ENCODE results near the gene CDYL2. TPM values are rescaled to one million over a fixed set of nuclear protein-coding genes. Genes with fewer than 3 reads are reported as not detected.

Gene CDYL2
- total RNA-seq, 1 donor from 2014 or later: 26.5 TPM

DNA sequence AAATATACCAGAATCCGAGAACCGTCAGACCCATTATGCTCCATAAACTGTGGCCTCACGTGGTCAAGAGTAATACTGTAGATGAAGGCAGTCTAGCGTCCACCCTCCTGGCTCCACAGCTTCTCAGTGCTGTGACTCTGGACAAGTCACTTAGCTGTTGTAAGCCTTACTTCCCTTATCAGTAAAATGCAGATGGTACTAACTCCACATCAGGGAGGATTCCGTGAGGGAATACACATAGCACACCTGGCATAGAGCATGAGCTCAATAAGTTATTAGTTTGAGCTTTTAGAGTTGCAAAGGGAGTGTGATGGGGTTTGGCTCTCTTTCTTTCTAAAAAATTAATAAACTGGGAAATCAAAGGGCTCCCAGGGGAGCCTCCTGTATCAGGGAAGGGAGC, 49.9 kb downstream of the CDYL2 start:
- Mint-ChIP-seq H3K27ac (ENCODE audit: unreplicated experiment) (no peak overlapping the region), H3K27me3 (ENCODE audit: low read depth, unreplicated experiment) (no peaks in the 10 kb centered on the region), H3K4me3 (ENCODE audit: unreplicated experiment) (no peak overlapping the region), H3K36me3 (ENCODE audit: low read depth, unreplicated experiment) (no peaks in the 10 kb centered on the region), H3K9me3 (ENCODE audit: unreplicated experiment) (no peaks in the 10 kb centered on the region), H3K4me1 (ENCODE audit: low read depth, unreplicated experiment) (peaks cover 10% of the 10 kb centered on the region)
- no peak overlapping the region for H2AFZ ChIP-seq (ENCODE audit: low read depth, low read length)
- no peaks in the 10 kb centered on the region for H4K20me1 ChIP-seq (ENCODE audit: insufficient read depth, low read length)
- no peak for TF ChIP-seq EZH2 (IDR thresholded peaks at IDR 0.05; ENCODE audit: insufficient read depth, low read length)
- TF ChIP-seq, protein P1, sequence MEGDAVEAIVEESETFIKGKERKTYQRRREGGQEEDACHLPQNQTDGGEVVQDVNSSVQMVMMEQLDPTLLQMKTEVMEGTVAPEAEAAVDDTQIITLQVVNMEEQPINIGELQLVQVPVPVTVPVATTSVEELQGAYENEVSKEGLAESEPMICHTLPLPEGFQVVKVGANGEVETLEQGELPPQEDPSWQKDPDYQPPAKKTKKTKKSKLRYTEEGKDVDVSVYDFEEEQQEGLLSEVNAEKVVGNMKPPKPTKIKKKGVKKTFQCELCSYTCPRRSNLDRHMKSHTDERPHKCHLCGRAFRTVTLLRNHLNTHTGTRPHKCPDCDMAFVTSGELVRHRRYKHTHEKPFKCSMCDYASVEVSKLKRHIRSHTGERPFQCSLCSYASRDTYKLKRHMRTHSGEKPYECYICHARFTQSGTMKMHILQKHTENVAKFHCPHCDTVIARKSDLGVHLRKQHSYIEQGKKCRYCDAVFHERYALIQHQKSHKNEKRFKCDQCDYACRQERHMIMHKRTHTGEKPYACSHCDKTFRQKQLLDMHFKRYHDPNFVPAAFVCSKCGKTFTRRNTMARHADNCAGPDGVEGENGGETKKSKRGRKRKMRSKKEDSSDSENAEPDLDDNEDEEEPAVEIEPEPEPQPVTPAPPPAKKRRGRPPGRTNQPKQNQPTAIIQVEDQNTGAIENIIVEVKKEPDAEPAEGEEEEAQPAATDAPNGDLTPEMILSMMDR (IDR thresholded peaks at IDR 0.05; ENCODE audit: insufficient read depth, low read depth, low read length): no peak
- H3K9ac ChIP-seq (ENCODE audit: low read length): no peak overlapping the region
- FAIRE-seq (no peak), DNase-seq (ENCODE audit: low read depth) (no peak)
- no peak overlapping the region for H3K4me3 ChIP-seq (ENCODE audit: insufficient read depth, low read depth, low read length)
- no peaks in the 10 kb centered on the region for H3K9me3 ChIP-seq (ENCODE audit: insufficient read depth, low read depth, low read length)
- H3K4me1 ChIP-seq (ENCODE audit: insufficient read depth, low read length): no peaks in the 10 kb centered on the region
- H3K27me3 ChIP-seq (ENCODE audit: insufficient read depth, low read length): no peaks in the 10 kb centered on the region
- no peaks in the 10 kb centered on the region for H3K36me3 ChIP-seq (ENCODE audit: insufficient read depth, low read length)
- H3K27ac ChIP-seq (ENCODE audit: low read depth, low read length): no peak overlapping the region
- peaks cover 6% of the 10 kb centered on the region for H3K79me2 ChIP-seq (ENCODE audit: insufficient read depth, low read length)
- no peak overlapping the region for H3K4me2 ChIP-seq (ENCODE audit: low read length)

- no peak overlapping the region for H3K4me3 Mint-ChIP-seq (ENCODE audit: unreplicated experiment)
- Histone ChIP-seq H4K20me1 (ENCODE audit: insufficient read depth, low read length) (peaks cover 3% of the 10 kb centered on the region), H3K4me3 (ENCODE audit: insufficient read depth, low read depth, low read length) (no peak overlapping the region), H3K9ac (ENCODE audit: low read length) (no peak overlapping the region), H3K4me2 (ENCODE audit: low read length) (no peak overlapping the region), H3K79me2 (ENCODE audit: insufficient read depth, low read length) (peaks cover 7% of the 10 kb centered on the region), H3K36me3 (ENCODE audit: insufficient read depth, low read length) (no peaks in the 10 kb centered on the region), H3K9me3 (ENCODE audit: insufficient read depth, low read depth, low read length) (no peaks in the 10 kb centered on the region), H2AFZ (ENCODE audit: low read depth, low read length) (no peak overlapping the region), H3K4me1 (ENCODE audit: insufficient read depth, low read length) (no peaks in the 10 kb centered on the region), H3K27ac (ENCODE audit: low read depth, low read length) (no peak overlapping the region), H3K27me3 (ENCODE audit: insufficient read depth, low read length) (no peaks in the 10 kb centered on the region)
- no peak overlapping the region for H3K27ac Mint-ChIP-seq (ENCODE audit: unreplicated experiment)
- peaks cover 2% of the 10 kb centered on the region for H3K36me3 Mint-ChIP-seq (ENCODE audit: low read depth, unreplicated experiment)
- no peaks in the 10 kb centered on the region for H3K9me3 Mint-ChIP-seq (ENCODE audit: unreplicated experiment)
- no peak for FAIRE-seq
- no peak for DNase-seq (ENCODE audit: low read depth)
- TF ChIP-seq, protein P1 (IDR thresholded peaks at IDR 0.05; ENCODE audit: insufficient read depth, low read depth, low read length): no peak
- no peaks in the 10 kb centered on the region for H3K27me3 Mint-ChIP-seq (ENCODE audit: low read depth, unreplicated experiment)
- H3K4me1 Mint-ChIP-seq (ENCODE audit: low read depth, unreplicated experiment): peaks cover 6% of the 10 kb centered on the region
Measured at GRCh38 chr16:80752541-80752940, 51.9 kb downstream of the CDYL2 start.

DNA sequence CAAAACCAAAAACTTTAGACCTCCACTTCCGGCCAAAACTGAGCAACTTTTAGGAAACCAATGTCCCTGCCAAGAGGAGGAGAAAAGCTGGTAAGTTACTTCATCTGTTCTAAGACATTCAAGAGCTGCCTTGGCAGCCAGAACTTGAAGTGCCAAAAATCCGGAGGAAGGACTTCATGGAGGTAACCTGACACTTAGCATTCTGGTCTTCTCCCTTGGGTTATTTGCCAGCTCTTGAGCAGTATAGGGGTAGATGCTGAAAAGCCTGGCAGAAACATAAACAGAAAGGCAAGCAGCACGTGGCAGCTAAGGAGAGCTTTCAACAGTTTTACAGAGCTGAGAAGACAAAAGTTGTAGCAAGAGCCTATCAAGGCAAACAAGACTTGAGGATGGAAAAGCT, 53.2 kb downstream of the CDYL2 start:
- Histone ChIP-seq H3K4me3 (ENCODE audit: insufficient read depth, low read depth, low read length) (no peak overlapping the region), H3K9ac (ENCODE audit: low read length) (no peak overlapping the region), H3K36me3 (ENCODE audit: insufficient read depth, low read length) (no peaks in the 10 kb centered on the region), H3K9me3 (ENCODE audit: insufficient read depth, low read depth, low read length) (no peaks in the 10 kb centered on the region), H3K27ac (ENCODE audit: low read depth, low read length) (no peak overlapping the region), H3K4me2 (ENCODE audit: low read length) (peak overlapping the region; percentile 13), H3K79me2 (ENCODE audit: insufficient read depth, low read length) (peaks cover 8% of the 10 kb centered on the region), H2AFZ (ENCODE audit: low read depth, low read length) (no peak overlapping the region), H3K4me1 (ENCODE audit: insufficient read depth, low read length) (no peaks in the 10 kb centered on the region), H4K20me1 (ENCODE audit: insufficient read depth, low read length) (peaks cover 6% of the 10 kb centered on the region), H3K27me3 (ENCODE audit: insufficient read depth, low read length) (no peaks in the 10 kb centered on the region)
- H3K4me1 Mint-ChIP-seq (ENCODE audit: low read depth, unreplicated experiment): peaks cover 6% of the 10 kb centered on the region
- TF ChIP-seq, protein P1 (IDR thresholded peaks at IDR 0.05; ENCODE audit: insufficient read depth, low read depth, low read length): no peak
- TF ChIP-seq EZH2 (IDR thresholded peaks at IDR 0.05; ENCODE audit: insufficient read depth, low read length): no peak
- FAIRE-seq (no peak), DNase-seq (ENCODE audit: low read depth) (peak; percentile 68)
- H3K27me3 Mint-ChIP-seq (ENCODE audit: low read depth, unreplicated experiment): no peaks in the 10 kb centered on the region
- H3K4me3 Mint-ChIP-seq (ENCODE audit: unreplicated experiment): no peak overlapping the region
- peaks cover 2% of the 10 kb centered on the region for H3K36me3 Mint-ChIP-seq (ENCODE audit: low read depth, unreplicated experiment)
- H3K27ac Mint-ChIP-seq (ENCODE audit: unreplicated experiment): no peak overlapping the region
- no peaks in the 10 kb centered on the region for H3K9me3 Mint-ChIP-seq (ENCODE audit: unreplicated experiment)
